Trophoblast cell (in vitro differentiated cells and primary cell): ENCODE results near the gene ITPR1.

Source experiments
- DNase-seq, 2 donors: peaks; one replicate each; pipeline ENCODE4 v3.0.0-alpha.2; 2016
- H2AFZ ChIP-seq: 2 replicates; pipeline ENCODE4 v1.6.1; 2013; ENCODE audit warnings: low read length, moderate library complexity, mild to moderate bottlenecking; ENCODE audit not compliant: insufficient read depth, poor library complexity
- H2AK5ac ChIP-seq: 2 replicates; pipeline ENCODE4 v1.6.1; 2013; ENCODE audit warnings: mild to moderate bottlenecking, low read length
- H2BK120ac ChIP-seq: 2 replicates; pipeline ENCODE4 v1.6.1; 2013; ENCODE audit warnings: low read length, mild to moderate bottlenecking, moderate library complexity; ENCODE audit not compliant: insufficient read depth, poor library complexity
- H2BK12ac ChIP-seq: 2 replicates; pipeline ENCODE4 v1.6.1; 2013; ENCODE audit warnings: mild to moderate bottlenecking, low read length, moderate library complexity
- H2BK5ac ChIP-seq: 2 replicates; pipeline ENCODE4 v1.6.1; 2013; ENCODE audit warnings: low read length, low read depth, moderate library complexity, mild to moderate bottlenecking; ENCODE audit not compliant: poor library complexity
- H3K14ac ChIP-seq: 2 replicates; pipeline ENCODE4 v1.6.1; 2013; ENCODE audit warnings: mild to moderate bottlenecking, low read length
- H3K18ac ChIP-seq: 2 replicates; pipeline ENCODE4 v1.6.1; 2013; ENCODE audit warnings: mild to moderate bottlenecking, low read length
- H3K23ac ChIP-seq: 2 replicates; pipeline ENCODE4 v1.6.1; 2013; ENCODE audit warnings: low read length
- H3K27ac ChIP-seq: 2 replicates; pipeline ENCODE4 v1.5.1; 2013; ENCODE audit warnings: low read depth, mild to moderate bottlenecking, inconsistent platforms, low read length, moderate library complexity
- H3K27me3 ChIP-seq: 2 replicates; pipeline ENCODE4 v1.6.1; 2013; ENCODE audit warnings: inconsistent platforms, mild to moderate bottlenecking, low read length, moderate library complexity; ENCODE audit not compliant: insufficient read depth
- H3K36me3 ChIP-seq, 2 experiments: 1 replicate in 1 of 2; 2 replicates in 1 of 2; pipeline ENCODE4 v1.6.1; 2013; ENCODE audit warnings: low read length in 2 of 2, mild to moderate bottlenecking in 2 of 2, moderate library complexity in 1 of 2; ENCODE audit not compliant: insufficient read depth in 2 of 2, control insufficient read depth in 1 of 2
- H3K4ac ChIP-seq: 2 replicates; pipeline ENCODE4 v1.6.1; 2013; ENCODE audit warnings: low read depth, mild to moderate bottlenecking, low read length, moderate library complexity
- H3K4me1 ChIP-seq, 2 experiments: 1 replicate in 1 of 2; 2 replicates in 1 of 2; pipeline ENCODE4 v1.6.1; 2013; ENCODE audit warnings: low read length in 2 of 2, mild to moderate bottlenecking in 2 of 2, moderate library complexity in 1 of 2; ENCODE audit not compliant: insufficient read depth in 2 of 2, control insufficient read depth in 1 of 2
- H3K4me2 ChIP-seq: 2 replicates; pipeline ENCODE4 v1.6.1; 2013; ENCODE audit warnings: inconsistent platforms, mild to moderate bottlenecking, low read length, moderate library complexity
- H3K4me3 ChIP-seq: 2 replicates; pipeline ENCODE4 v1.5.1; 2013; ENCODE audit warnings: mild to moderate bottlenecking, low read depth, low read length, inconsistent platforms
- H3K79me1 ChIP-seq: one replicate; pipeline ENCODE4 v1.6.1; 2013; ENCODE audit warnings: low read length
- H3K79me2 ChIP-seq: 2 replicates; pipeline ENCODE4 v1.6.1; 2013; ENCODE audit warnings: low read length, mild to moderate bottlenecking; ENCODE audit not compliant: control insufficient read depth, insufficient read depth, poor library complexity
- H3K9ac ChIP-seq: 2 replicates; pipeline ENCODE4 v1.6.1; 2013; ENCODE audit warnings: mild to moderate bottlenecking, low read length
- H3K9me3 ChIP-seq: 2 replicates; pipeline ENCODE4 v1.6.1; 2013; ENCODE audit warnings: low read depth, mild to moderate bottlenecking, control low read depth, inconsistent platforms, low read length; ENCODE audit not compliant: insufficient read depth
- H4K12ac ChIP-seq: 2 replicates; pipeline ENCODE4 v1.6.1; 2013; ENCODE audit warnings: low read depth, mild to moderate bottlenecking, low read length, moderate library complexity
- H4K8ac ChIP-seq: 2 replicates; pipeline ENCODE4 v1.6.1; 2013; ENCODE audit warnings: low read depth, mild to moderate bottlenecking, low read length, moderate library complexity
- H4K91ac ChIP-seq: one replicate; pipeline ENCODE4 v1.6.1; 2013; ENCODE audit warnings: low read depth, mild to moderate bottlenecking, low read length, moderate library complexity
- WGBS: extraction: QIAGEN DNeasy Blood & Tissue Kit; methylation state at CpG from one replicate; pipeline ENCODE4 v1.1.7; 2013; ENCODE audit warnings: missing lambda C conversion rate; ENCODE audit not compliant: insufficient read length, insufficient coverage; ENCODE audit errors: extremely low coverage; 5-methylcytosine and 5-hydroxymethylcytosine counted together

The ITPR1 gene

DNA sequence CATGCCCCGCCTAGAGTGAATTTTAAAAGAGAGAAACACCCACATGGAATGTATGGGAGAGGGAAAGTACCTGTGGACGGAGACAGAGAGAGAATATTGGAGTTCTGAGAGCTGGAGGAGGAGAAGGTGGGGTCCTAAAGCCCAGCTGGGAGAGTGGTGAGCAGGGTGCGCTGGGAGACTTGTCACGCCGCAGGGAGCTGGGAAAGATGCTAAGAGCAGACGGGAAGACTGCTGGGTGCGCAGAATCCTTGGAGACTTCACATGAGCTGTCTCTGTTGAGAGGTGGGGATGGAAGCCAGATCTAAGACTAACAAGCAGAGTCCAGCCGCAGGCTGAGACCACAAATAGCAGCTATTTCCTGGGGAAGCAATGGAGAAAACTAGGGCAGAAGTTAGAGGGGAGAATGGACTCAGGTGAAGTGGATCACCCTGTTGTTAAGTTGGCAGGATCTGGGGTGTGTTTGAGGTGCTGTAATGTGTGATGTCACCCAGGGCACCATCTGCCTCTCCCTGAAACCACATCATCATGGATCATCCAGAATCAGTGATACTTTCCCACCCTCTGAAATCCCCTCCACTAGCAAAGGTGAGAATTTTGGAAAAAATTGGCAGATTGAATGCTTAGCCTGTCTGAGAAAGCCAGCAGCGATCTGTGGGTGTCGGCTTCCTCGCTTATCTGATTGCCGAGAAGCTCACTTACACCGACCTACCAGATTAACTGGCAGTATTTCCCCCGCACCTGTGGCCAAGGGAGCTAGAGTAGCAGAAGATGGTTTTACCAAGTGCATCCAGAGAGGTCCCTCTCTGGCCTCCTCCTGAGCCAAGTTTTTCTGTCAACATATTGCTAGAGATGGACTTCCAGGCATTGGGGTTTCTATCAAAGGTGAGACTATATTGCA is 311.3 kb downstream of the ITPR1 start:
- H2AFZ ChIP-seq, result no peak overlapping the region
- H2AK5ac ChIP-seq, result no peak overlapping the region
- H3K27ac ChIP-seq, result no peak overlapping the region
- H3K4me3 ChIP-seq, result no peak overlapping the region
- H3K4ac ChIP-seq, result no peak overlapping the region
- DNase-seq, result no peak
- no peak overlapping the region for H4K8ac ChIP-seq
- no peaks in the 10 kb centered on the region for H3K9me3 ChIP-seq
- H3K79me2 ChIP-seq, result no peaks in the 10 kb centered on the region
- peaks cover 5% of the 10 kb centered on the region for H3K79me1 ChIP-seq
- no peaks in the 10 kb centered on the region for H3K27me3 ChIP-seq
- no peak overlapping the region for H4K12ac ChIP-seq
- H3K9ac ChIP-seq, result no peak overlapping the region
- H3K23ac ChIP-seq, result no peak overlapping the region
- peak overlapping the region; percentile 60 for H2BK5ac ChIP-seq
- peak overlapping the region; percentile 20 for H3K14ac ChIP-seq
- no CpG with 5 or more reads among the region's 14 CpGs for WGBS
- H3K4me1 ChIP-seq, result peaks cover 7 to 8% of the 10 kb centered on the region in 2 experiments
- H3K4me2 ChIP-seq, result no peak overlapping the region
- H2BK120ac ChIP-seq, result no peak overlapping the region
- H3K36me3 ChIP-seq, result no peaks in the 10 kb centered on the region
- H2BK12ac ChIP-seq, result peak overlapping the region; percentile 40
- H3K18ac ChIP-seq, result no peak overlapping the region
- peak overlapping the region; percentile 45 for H4K91ac ChIP-seq

DNA sequence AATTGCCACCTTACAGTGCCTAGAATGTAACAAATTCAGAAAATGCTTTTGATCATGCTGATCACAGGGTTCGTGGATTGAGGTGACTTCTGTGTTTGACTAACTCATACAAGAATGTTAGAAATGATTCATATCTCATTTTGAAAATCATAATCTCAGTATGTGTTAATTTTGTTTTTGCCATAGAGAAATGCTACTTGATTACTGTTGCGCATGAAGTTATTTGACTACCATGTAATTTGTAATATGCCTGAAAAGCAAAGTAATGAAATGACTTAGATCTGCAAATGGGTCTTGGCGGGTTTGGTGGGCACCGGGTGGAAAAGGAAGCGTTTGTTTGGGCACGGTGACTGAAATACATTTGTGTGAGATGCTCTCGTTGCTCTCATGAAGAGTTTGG is 312.5 kb downstream of the ITPR1 start:
- Histone ChIP-seq H3K9me3 (no peaks in the 10 kb centered on the region), H2BK120ac (no peak overlapping the region), H3K14ac (no peak overlapping the region), H3K36me3 (no peaks in the 10 kb centered on the region), H3K18ac (no peak overlapping the region), H2BK5ac (no peak overlapping the region), H3K27me3 (no peaks in the 10 kb centered on the region), H2AK5ac (no peak overlapping the region), H3K4me2 (no peak overlapping the region), H3K4me1 (peaks cover 7 to 8% of the 10 kb centered on the region in 2 experiments), H2AFZ (no peak overlapping the region), H4K12ac (no peak overlapping the region), H3K4ac (no peak overlapping the region), H4K91ac (no peak overlapping the region), H3K23ac (no peak overlapping the region), H3K79me2 (no peaks in the 10 kb centered on the region), H3K27ac (no peak overlapping the region), H2BK12ac (no peak overlapping the region), H4K8ac (no peak overlapping the region), H3K79me1 (peaks cover 5% of the 10 kb centered on the region), H3K4me3 (no peak overlapping the region), H3K9ac (no peak overlapping the region)
- no peak for DNase-seq
- no CpG with 5 or more reads among the region's 7 CpGs for WGBS

DNA sequence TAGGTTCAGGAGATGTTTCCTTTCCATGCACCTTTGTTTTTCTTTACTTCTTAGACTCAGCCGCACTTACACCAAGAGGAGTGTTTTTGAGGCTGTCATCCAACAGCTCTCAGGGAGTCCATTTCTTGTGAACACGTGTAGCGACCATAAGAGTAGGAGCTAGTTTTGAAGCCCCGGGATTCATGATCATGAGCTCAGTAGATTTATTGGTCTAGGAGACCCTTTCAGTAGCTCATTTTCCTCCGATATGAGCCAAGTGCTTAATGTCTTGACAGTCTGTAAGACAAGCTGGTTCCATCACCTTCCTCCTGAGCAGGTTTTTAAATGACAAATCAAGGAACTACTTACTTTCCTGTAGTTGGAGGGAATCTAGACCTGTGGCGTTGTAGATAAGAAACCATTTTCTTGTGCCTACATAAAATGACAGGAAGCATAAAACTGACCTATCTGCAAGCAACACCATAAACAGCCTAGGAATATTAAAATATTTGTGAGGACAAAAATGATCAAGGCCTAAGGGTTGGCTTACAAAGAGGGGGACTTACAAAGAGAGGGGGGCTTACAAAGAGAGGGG is 313.5 kb downstream of the ITPR1 start:
- Histone ChIP-seq H3K9me3 (no peaks in the 10 kb centered on the region), H3K4me3 (no peak overlapping the region), H2BK120ac (no peak overlapping the region), H3K27ac (no peak overlapping the region), H3K4ac (no peak overlapping the region), H3K79me1 (peaks cover 5% of the 10 kb centered on the region), H4K8ac (no peak overlapping the region), H3K36me3 (no peaks in the 10 kb centered on the region), H2AK5ac (no peak overlapping the region), H3K9ac (no peak overlapping the region), H2BK12ac (no peak overlapping the region), H3K18ac (no peak overlapping the region), H2BK5ac (no peak overlapping the region), H4K91ac (no peak overlapping the region), H3K14ac (no peak overlapping the region), H3K4me2 (no peak overlapping the region), H3K4me1 (peaks cover 7 to 8% of the 10 kb centered on the region in 2 experiments), H3K79me2 (no peaks in the 10 kb centered on the region), H3K27me3 (no peaks in the 10 kb centered on the region), H2AFZ (no peak overlapping the region), H4K12ac (no peak overlapping the region), H3K23ac (no peak overlapping the region)
- no CpG with 5 or more reads among the region's 6 CpGs for WGBS
- DNase-seq, result no peak

- Histone ChIP-seq H3K4me2 (no peak overlapping the region), H3K79me2 (no peaks in the 10 kb centered on the region), H3K18ac (no peak overlapping the region), H2AK5ac (no peak overlapping the region), H3K4me3 (peak overlapping the region; percentile 16), H4K91ac (no peak overlapping the region), H3K36me3 (no peaks in the 10 kb centered on the region), H3K79me1 (peaks cover 5% of the 10 kb centered on the region), H3K14ac (no peak overlapping the region), H3K9ac (no peak overlapping the region), H2BK5ac (no peak overlapping the region), H3K9me3 (no peaks in the 10 kb centered on the region), H4K8ac (no peak overlapping the region), H3K23ac (no peak overlapping the region), H3K4me1 (peaks cover 7 to 8% of the 10 kb centered on the region in 2 experiments), H3K27me3 (no peaks in the 10 kb centered on the region), H3K27ac (no peak overlapping the region), H2BK12ac (peak overlapping the region; percentile 1), H3K4ac (no peak overlapping the region), H4K12ac (no peak overlapping the region), H2AFZ (no peak overlapping the region), H2BK120ac (no peak overlapping the region)
- WGBS, result no CpG with 5 or more reads among the region's 13 CpGs
- DNase-seq, result no peak
Measured at GRCh38 chr3:4807381-4808280, 314.5 kb downstream of the ITPR1 start.
